Activated naive CD8-positive, alpha-beta T cell (primary cell): ENCODE results near the gene SUMF1.
"Not testable (repeated sequence)": the region's sequence is repeated elsewhere in the genome, so short reads cannot be mapped to it uniquely, and the experiment has no call there.

ENCODE experiments used
- H3K27ac Mint-ChIP-seq: one replicate; pipeline ENCODE4 v1.8.0; 2021; ENCODE audit warnings: mixed read lengths
- H3K27me3 Mint-ChIP-seq: one replicate; pipeline ENCODE4 v1.8.0; 2021; ENCODE audit warnings: mixed read lengths
- H3K36me3 Mint-ChIP-seq: one replicate; pipeline ENCODE4 v1.8.0; 2021; ENCODE audit warnings: mixed read lengths
- H3K4me1 Mint-ChIP-seq: one replicate; pipeline ENCODE4 v1.8.0; 2021; ENCODE audit warnings: low read depth, mixed read lengths
- H3K4me3 Mint-ChIP-seq: one replicate; pipeline ENCODE4 v1.8.0; 2021; ENCODE audit warnings: mild to moderate bottlenecking, mixed read lengths
- H3K9me3 Mint-ChIP-seq: one replicate; pipeline ENCODE4 v1.8.0; 2021; ENCODE audit warnings: low read depth, mixed read lengths

The SUMF1 gene

DNA sequence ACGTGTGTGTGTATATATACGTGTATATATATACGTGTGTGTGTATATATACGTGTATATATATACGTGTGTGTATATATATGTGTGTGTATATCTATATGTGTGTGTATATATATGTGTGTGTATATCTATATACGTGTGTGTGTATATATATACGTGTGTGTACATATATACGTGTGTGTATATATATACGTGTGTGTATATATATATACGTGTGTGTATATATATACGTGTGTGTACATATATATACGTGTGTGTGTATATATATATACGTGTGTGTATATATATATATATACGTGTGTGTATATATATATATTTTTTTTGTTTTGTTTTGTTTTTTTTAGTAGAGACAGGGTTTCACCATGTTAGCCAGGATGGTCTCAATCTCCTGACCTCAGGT lies 10.3 kb downstream of the SUMF1 start:
- H3K36me3 Mint-ChIP-seq, H3K4me3 Mint-ChIP-seq, H3K27me3 Mint-ChIP-seq, H3K9me3 Mint-ChIP-seq, H3K4me1 Mint-ChIP-seq, H3K27ac Mint-ChIP-seq: not testable (repeated sequence)

DNA sequence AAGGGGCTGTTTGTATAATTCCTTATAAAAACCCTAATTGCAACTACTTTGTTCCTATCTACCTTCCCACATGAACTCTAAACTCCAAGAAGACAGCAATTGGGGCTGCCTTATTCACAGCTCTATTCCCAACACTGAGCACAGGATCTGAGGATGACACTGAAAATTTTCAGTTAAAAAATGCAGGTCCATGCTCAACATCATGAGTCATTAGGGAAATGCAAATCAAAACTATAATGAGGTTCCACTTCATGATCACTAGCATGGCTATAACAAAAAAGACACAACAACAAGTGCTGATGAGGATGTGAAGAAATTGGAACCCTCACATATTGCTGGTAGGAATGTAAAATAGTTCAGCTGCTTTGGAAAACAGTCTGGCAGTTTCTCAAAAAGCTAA lies 12.9 kb downstream of the SUMF1 start:
- Mint-ChIP-seq H3K4me1 (no peaks in the 10 kb centered on the region), H3K36me3 (peaks cover 6% of the 10 kb centered on the region), H3K9me3 (no peaks in the 10 kb centered on the region), H3K4me3 (no peak overlapping the region), H3K27ac (no peak overlapping the region), H3K27me3 (no peaks in the 10 kb centered on the region)

DNA sequence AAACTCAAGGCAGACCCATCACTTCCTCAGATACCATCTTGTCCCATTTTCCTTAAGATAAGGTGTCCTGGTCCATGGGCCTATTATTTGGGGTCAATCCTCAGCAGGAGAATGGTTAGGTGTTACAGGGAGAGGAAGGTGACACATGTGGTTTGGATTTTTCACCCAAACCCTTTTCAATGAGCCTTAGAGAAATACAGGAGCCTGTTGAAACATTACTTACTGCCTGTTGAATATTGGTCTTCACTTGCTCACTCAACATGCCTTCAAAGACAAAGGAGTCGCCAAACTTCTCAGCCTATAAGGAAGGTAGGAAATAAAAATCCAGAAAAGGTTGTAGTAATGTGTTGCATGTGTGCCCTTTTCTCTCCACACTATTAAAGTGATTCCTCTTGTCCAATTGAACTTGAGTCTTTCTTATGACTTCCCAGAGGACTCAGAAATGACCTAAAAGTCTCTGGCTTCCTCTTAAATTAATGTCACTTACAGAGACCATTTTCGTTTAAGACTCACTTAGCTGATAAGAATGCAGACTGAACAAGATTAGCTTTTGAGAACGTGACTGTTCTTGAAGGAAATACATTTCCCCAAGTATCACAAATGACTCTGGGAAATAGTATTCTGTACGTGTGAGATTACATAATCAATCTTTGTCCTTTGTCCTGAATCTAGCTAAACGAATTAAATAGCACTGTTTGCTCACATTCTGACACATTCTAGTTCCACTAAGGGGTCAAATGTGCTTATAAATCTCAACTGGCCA lies 17.8 kb downstream of the SUMF1 start:
- H3K27me3 Mint-ChIP-seq = no peaks in the 10 kb centered on the region
- no peaks in the 10 kb centered on the region for H3K9me3 Mint-ChIP-seq
- no peak overlapping the region for H3K4me3 Mint-ChIP-seq
- peaks cover 15% of the 10 kb centered on the region for H3K36me3 Mint-ChIP-seq
- H3K4me1 Mint-ChIP-seq = no peaks in the 10 kb centered on the region
- H3K27ac Mint-ChIP-seq = no peak overlapping the region

DNA sequence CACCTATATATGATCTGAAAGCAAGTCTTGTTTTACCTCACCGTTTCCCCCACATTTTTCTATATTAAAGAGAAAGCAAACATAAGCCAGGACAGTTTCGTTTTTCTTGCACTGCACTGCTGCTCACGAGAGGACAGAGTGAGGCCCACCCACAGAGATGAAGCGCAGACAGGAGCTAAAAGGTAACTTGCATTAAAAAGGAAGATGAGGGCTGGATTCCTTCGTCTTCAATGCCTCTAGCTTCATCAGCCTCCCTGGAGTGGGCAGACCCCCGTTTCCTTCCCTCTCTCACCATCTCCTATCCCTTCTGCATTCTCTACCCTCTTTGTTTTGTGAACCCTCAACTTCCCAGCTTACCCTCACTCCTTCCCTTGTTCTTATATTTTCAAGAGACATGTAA lies 18.9 kb downstream of the SUMF1 start:
- Mint-ChIP-seq H3K36me3 (peaks cover 15% of the 10 kb centered on the region), H3K9me3 (no peaks in the 10 kb centered on the region), H3K4me1 (no peaks in the 10 kb centered on the region), H3K4me3 (no peak overlapping the region), H3K27me3 (no peaks in the 10 kb centered on the region), H3K27ac (no peak overlapping the region)

DNA sequence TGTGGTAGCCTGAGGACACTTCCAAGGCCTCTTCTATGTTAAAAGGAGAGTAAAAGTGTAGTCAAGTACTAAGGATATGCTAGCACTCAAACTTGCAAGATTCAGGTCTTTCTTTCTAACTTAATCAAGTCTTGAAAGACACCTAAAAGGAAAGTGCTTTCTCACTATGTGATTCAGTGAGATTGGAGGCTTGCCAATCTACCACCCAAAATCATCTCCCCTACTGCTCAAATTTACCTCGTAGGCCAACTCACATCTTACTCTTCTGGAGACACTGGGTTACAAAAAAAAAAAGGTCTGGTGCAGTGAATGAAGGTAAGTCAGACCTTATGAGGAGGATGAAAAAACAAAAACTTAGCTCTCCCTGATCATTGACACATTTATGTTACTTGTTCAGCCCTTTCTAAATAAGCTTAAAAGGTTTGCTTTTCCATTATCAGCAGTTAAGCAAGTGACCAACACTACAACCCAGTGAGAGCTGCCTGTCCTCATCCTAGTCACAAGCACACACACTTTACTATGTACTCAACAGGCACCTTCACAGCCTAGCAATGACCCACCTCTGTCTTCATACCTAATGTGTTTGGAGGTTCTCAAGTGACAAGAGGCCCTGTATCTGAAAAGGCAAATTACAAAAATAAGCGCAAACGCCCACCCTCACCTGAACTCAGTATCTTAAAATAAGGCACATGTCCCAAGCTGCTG lies 19.6 kb downstream of the SUMF1 start:
- no peak overlapping the region for H3K4me3 Mint-ChIP-seq
- peaks cover 12% of the 10 kb centered on the region for H3K36me3 Mint-ChIP-seq
- H3K27me3 Mint-ChIP-seq = no peaks in the 10 kb centered on the region
- no peak overlapping the region for H3K27ac Mint-ChIP-seq
- no peaks in the 10 kb centered on the region for H3K9me3 Mint-ChIP-seq
- no peaks in the 10 kb centered on the region for H3K4me1 Mint-ChIP-seq

DNA sequence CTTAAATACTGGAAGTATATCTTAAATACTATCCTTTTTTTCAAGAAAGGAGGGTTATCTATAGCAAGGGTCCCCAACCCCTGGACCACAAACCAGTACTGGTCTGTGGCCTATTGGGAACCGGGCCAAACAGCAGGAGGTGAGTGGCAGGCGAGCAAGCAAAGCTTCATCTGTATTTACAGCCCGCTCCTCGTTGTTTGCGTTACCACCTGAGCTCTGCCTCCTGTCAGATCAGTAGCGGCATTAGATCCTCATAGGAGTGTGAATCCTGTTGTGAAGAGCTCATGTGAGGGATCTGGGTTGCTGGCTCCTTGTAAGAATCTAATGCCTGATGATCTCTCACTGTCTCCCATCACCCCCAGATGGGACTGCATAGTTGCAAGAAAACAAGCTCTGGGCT lies 26.1 kb downstream of the SUMF1 start:
- Mint-ChIP-seq H3K27me3 (no peaks in the 10 kb centered on the region), H3K27ac (no peak overlapping the region), H3K9me3 (no peaks in the 10 kb centered on the region)

DNA sequence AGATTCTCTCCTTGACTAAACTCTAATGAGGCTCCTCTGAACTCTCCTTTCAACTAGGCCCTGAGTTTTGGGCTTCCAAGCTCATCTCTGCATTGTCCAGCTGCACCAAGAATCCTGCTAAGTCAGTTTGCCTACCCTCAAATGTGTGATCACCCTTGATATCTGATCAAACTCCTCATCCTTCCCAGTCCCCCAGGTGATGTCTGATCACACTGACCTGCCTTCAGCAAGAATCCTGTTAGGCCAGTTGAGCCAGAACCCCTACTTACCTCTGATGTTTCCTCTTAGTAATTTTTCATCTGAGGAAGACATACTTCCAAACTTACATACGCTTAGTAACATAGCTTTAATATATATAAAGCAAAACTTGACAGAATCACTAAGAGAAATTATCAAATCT lies 28.8 kb downstream of the SUMF1 start:
- no peaks in the 10 kb centered on the region for H3K4me1 Mint-ChIP-seq
- H3K27ac Mint-ChIP-seq = no peak overlapping the region
- no peak overlapping the region for H3K4me3 Mint-ChIP-seq

More for the DNA sequence above, 26.1 kb downstream of the SUMF1 start:
- H3K4me3 Mint-ChIP-seq = no peak overlapping the region
- H3K4me1 Mint-ChIP-seq = no peaks in the 10 kb centered on the region
- peaks cover 20% of the 10 kb centered on the region for H3K36me3 Mint-ChIP-seq

DNA sequence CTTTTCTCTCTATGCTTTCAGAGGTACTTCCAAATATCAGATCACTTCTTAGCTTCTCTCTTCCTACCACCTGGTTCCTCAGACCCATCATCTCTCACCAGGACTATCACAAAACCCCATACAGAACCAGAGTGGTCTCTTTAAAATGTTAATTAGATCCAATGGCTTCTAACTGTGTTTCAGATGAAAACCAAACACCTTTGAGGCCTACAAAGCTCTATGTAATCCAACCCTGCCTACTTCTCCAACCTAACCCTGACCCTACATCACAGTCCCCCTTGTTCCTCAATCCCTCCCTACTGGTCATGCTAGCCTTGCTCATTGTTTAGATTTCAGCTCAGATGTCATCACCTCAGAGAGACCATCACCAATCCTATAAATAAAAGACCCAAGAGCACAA lies 34.8 kb downstream of the SUMF1 start:
- Mint-ChIP-seq H3K4me3 (no peak overlapping the region), H3K9me3 (peaks cover 6% of the 10 kb centered on the region), H3K27me3 (no peaks in the 10 kb centered on the region), H3K4me1 (peaks cover 4% of the 10 kb centered on the region), H3K27ac (peak overlapping the region; percentile 10), H3K36me3 (peaks cover 32% of the 10 kb centered on the region)

More for the DNA sequence above, 28.8 kb downstream of the SUMF1 start:
- Mint-ChIP-seq H3K36me3 (peaks cover 24% of the 10 kb centered on the region), H3K27me3 (no peaks in the 10 kb centered on the region), H3K9me3 (no peaks in the 10 kb centered on the region)

DNA sequence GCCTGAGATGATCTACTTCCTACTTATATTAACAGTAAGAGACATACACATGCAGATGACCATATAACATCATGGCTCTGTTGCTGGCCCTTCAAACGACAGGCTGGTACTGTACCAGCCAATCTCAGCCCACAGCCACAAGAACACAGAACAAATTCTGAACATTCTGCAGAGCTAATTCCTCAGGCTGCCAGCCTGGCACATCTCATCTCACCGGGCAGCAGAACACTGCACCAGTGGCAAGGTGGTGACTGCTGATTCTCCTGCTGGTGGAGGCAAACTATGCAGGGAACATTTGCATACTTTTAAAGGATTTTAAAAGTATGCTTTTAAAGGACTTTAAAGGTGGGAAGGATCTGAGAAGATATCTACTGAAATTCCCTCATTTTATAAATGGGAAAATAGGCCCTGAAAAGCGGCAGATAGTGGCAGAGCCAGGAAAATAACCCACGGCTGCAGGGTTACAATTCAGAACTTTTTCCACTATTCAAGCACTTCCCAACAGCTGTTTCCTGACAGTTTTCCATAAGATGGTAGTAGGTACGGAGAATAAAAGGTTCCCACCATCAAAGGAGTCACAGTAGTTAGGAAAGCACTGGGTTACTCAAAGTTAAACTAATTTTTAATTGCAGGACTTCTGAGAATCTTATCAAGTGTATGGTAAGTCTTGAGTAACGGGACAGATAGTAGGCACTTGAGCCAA lies 37.3 kb downstream of the SUMF1 start:
- H3K9me3 Mint-ChIP-seq = peaks cover 6% of the 10 kb centered on the region
- H3K36me3 Mint-ChIP-seq = peaks cover 29% of the 10 kb centered on the region
- H3K4me3 Mint-ChIP-seq = no peak overlapping the region
- H3K27ac Mint-ChIP-seq = no peak overlapping the region
- peaks cover 23% of the 10 kb centered on the region for H3K4me1 Mint-ChIP-seq
- no peaks in the 10 kb centered on the region for H3K27me3 Mint-ChIP-seq

DNA sequence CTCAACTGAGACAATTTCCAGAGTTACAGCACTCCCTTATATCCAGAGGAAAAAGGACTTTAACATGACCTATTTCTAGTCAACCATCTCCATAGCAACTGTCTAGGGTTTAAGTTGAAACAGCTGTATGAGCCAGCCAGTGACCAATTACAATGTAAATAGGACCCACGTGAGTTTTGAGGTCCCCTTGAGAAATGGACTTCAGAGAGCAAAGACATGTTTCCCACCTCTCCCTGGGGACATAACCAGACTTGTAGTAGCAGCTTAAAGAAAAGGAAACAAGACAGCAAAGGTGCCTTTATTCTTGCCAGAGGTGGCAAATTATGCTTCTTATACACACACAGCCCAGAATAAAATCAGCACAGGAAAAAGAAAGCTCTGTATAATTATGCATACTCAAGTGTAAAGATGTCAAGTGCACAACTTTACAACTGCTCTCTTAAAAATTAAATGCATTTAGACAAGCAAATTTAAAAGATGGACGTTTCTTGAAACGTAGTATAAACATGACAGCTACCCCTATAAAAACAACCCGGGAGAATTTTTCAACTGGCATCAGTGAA lies 40.2 kb downstream of the SUMF1 start:
- no peak overlapping the region for H3K4me3 Mint-ChIP-seq
- H3K27me3 Mint-ChIP-seq = no peaks in the 10 kb centered on the region
- peaks cover 3% of the 10 kb centered on the region for H3K9me3 Mint-ChIP-seq
- peaks cover 13% of the 10 kb centered on the region for H3K36me3 Mint-ChIP-seq
- peak overlapping the region; percentile 82 for H3K27ac Mint-ChIP-seq
- H3K4me1 Mint-ChIP-seq = peaks cover 29% of the 10 kb centered on the region

DNA sequence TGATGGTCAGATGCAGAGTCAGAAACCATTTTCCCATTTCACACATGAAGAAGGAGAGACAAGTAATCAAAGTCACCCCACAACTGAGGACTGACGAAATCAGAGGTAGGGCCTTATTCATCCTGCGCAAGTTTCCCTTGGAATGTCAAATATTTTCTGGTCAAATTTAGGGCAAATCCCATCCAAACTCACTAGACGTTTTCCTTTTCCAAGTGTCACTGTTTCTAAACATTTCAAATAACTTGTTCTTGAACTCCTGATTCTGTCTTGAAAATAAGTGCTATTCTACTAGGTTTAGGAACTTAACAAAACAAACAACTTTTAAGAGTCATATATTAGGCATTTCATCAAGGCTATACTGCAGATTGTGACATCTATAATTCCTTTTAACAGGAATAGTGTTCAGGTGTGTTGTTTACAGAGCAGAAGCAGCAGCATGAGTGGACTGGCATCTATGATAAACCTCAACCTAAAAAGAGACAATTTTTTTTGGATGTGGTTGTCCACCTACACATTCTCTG lies 40.7 kb downstream of the SUMF1 start:
- Mint-ChIP-seq H3K36me3 (peaks cover 8% of the 10 kb centered on the region), H3K9me3 (no peaks in the 10 kb centered on the region), H3K27ac (peak overlapping the region; percentile 82), H3K4me3 (no peak overlapping the region), H3K4me1 (peaks cover 34% of the 10 kb centered on the region), H3K27me3 (no peaks in the 10 kb centered on the region)

DNA sequence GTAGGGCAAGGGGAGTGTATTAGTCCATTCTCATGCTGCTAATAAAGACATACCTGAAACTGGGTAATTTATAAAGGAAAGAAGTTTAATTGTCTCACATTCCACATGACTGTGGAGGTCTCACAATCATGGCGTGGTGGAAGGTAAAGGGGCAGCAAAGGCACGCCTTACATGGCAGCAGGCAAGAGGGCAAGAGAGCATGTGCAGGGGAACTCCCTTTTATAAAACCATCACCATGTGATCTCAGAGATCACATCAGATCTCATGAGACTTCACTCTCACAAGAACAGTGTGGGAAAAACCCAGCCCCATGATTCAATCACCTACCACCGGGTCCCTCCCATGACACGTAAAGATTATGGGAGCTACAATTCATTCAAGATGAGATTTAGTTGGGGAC lies 41.4 kb downstream of the SUMF1 start:
- Mint-ChIP-seq H3K27me3 (no peaks in the 10 kb centered on the region), H3K9me3 (no peaks in the 10 kb centered on the region), H3K4me3 (no peak overlapping the region), H3K27ac (peak overlapping the region; percentile 82), H3K36me3 (peaks cover 6% of the 10 kb centered on the region), H3K4me1 (peaks cover 39% of the 10 kb centered on the region)

DNA sequence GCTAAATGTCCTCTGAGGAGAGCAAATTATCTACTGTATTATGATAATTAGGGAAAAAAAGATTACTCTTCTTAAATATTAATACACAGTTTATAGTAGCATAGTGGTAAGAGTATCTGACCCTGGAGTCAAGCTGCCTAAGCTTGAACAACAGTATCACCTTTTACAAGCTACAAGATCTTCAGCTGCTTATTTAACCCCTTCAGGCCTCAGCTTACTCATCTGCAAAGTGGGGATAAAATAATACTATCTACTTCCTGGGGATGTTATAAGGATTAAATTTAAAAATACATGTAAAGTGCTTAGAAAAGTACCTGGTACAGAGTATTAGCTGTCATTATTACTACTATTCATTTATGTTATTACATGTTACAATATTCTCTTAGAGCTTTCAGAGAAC lies 42.0 kb downstream of the SUMF1 start:
- Mint-ChIP-seq H3K36me3 (peaks cover 2% of the 10 kb centered on the region), H3K27ac (no peak overlapping the region), H3K27me3 (no peaks in the 10 kb centered on the region), H3K9me3 (no peaks in the 10 kb centered on the region), H3K4me1 (peaks cover 39% of the 10 kb centered on the region), H3K4me3 (no peak overlapping the region)

DNA sequence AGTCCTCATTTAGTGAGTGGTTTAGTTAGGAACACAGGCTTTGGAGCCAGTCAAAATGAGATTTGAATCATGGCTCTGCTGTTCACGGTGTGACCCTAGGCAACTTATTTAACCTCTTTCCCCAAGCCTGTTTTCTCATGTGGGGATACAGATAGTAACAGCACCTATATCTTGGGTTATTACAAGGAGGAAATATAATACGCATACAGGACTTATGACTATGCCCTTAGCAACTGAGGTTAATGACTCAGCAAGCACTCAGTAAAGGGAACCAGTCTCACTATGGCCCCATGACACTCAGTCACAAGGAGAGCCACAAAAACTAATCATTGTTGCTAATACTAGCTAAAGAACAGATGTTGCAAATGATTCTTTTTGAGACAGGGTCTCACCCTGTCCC lies 45.9 kb downstream of the SUMF1 start:
- Mint-ChIP-seq H3K27me3 (no peaks in the 10 kb centered on the region), H3K4me1 (peaks cover 25% of the 10 kb centered on the region), H3K36me3 (peaks cover 7% of the 10 kb centered on the region), H3K27ac (peak overlapping the region; percentile 64), H3K4me3 (no peak overlapping the region), H3K9me3 (no peaks in the 10 kb centered on the region)

DNA sequence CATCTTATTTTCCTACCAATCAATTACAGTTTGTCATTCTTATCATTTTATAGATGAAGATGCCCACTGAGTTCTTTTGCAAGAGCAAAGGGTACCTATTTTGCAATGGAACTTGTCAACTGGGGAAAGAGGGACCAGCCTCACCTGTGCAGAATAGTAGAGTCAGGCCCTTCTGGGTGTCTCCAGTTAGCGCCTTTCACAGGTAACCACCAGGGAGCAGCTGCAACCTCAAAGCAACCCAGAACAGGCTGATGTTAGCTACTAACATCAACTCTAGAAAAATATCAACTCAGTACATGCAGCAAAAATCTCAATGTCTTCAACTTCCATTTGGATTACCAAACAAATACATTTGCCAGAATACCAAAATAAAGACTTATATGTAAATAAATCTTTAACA lies 47.1 kb downstream of the SUMF1 start:
- no peaks in the 10 kb centered on the region for H3K9me3 Mint-ChIP-seq
- H3K36me3 Mint-ChIP-seq = peaks cover 7% of the 10 kb centered on the region
- H3K4me3 Mint-ChIP-seq = no peak overlapping the region
- peaks cover 17% of the 10 kb centered on the region for H3K4me1 Mint-ChIP-seq
- no peak overlapping the region for H3K27ac Mint-ChIP-seq
- no peaks in the 10 kb centered on the region for H3K27me3 Mint-ChIP-seq
